Tibial nerve (tissue), 4 donors: ENCODE results near the gene PHF2. TPM values are rescaled to one million over a fixed set of nuclear protein-coding genes. Genes with fewer than 3 reads are reported as not detected.

Experiments used
- DNase-seq, 2 donors: peaks; one replicate each; pipeline ENCODE4 v3.0.0-alpha.2; 2019; ENCODE audit warnings: low spot score in 2 of 2
- H3K27ac ChIP-seq, 4 donors: fragments of 200-600 bp; sonication (generic) in 3 of 4; one replicate each; pipeline ENCODE4 v1.5.1; 2017 to 2019; ENCODE audit warnings: mild to moderate bottlenecking in 1 of 4
- H3K27me3 ChIP-seq, 2 donors: fragments of 200-600 bp; sonication (generic) in 1 of 2; one replicate each; pipeline versions ENCODE4 v1.5.1 to v1.6.0; 2017 to 2019
- H3K36me3 ChIP-seq, 3 donors: fragments of 200-600 bp; sonication (generic); one replicate each; pipeline ENCODE4 v1.5.1; 2018 to 2019
- H3K4me1 ChIP-seq, 4 donors: fragments of 200-600 bp; sonication (generic) in 3 of 4; one replicate each; pipeline ENCODE4 v1.5.1; 2017 to 2019
- H3K4me3 ChIP-seq, 4 donors: fragments of 200-600 bp; sonication (generic) in 3 of 4; one replicate each; pipeline ENCODE4 v1.5.1; 2017 to 2019; ENCODE audit warnings: mild to moderate bottlenecking in 1 of 4, moderate library complexity in 1 of 4
- H3K9me3 ChIP-seq, 4 donors: fragments of 200-600 bp; sonication (generic) in 3 of 4; one replicate each; pipeline ENCODE4 v1.5.1; 2017 to 2019
- CTCF ChIP-seq, 5 experiments: fragments of 200-600 bp in 3 of 5; fragments of 450-650 bp in 2 of 5; sonication (generic) in 3 of 5; IDR thresholded peaks; one replicate each; pipeline ENCODE4 v1.5.1; 2016 to 2019; ENCODE audit warnings: antibody characterized with exemption in 5 of 5, mild to moderate bottlenecking in 3 of 5, moderate library complexity in 2 of 5
- EP300 ChIP-seq, 2 donors: sonication (generic); formaldehyde crosslinking; IDR thresholded peaks; one replicate each; pipeline ENCODE4 v1.6.1; 2017; ENCODE audit warnings: antibody characterized with exemption in 2 of 2, mild to moderate bottlenecking in 1 of 2
- POLR2A ChIP-seq, 2 donors: fragments of 450-650 bp; IDR thresholded peaks; one replicate each; pipeline ENCODE4 v1.6.1; 2017; ENCODE audit warnings: antibody characterized with exemption in 2 of 2, mild to moderate bottlenecking in 2 of 2, moderate library complexity in 2 of 2
- WGBS, 2 donors: methylation state at CpG; one replicate each; pipeline ENCODE4 v1.1.5; 2018; 5-methylcytosine and 5-hydroxymethylcytosine counted together
- total RNA-seq, 4 donors: library from RNA; depleted of rRNA; stranded (reverse); fragments of >200 nt; gene quantifications; one replicate each; pipeline ENCODE4 v1.1.0, GENCODE V29; 2016

The PHF2 gene
- total RNA-seq, 4 donors from 2014 or later: 36.6 to 41.7 (median 38.6) TPM

GRCh38 chr9:93596399-93596798 is 20.0 kb downstream of the PHF2 start:
- DNase-seq: no peak
- WGBS, 2 donors: 57 to 75% methylated on average over 4 of the region's 4 CpGs

GRCh38 chr9:93597142-93597706 is 20.8 kb downstream of the PHF2 start:
- Histone ChIP-seq H3K4me1 (peaks cover 0 to 89% (median 25%) of the 10 kb centered on the region in 4 donors), H3K27me3 (no peaks in the 10 kb centered on the region), H3K27ac (no peak overlapping the region), H3K9me3 (no peaks in the 10 kb centered on the region), H3K36me3 (no peaks in the 10 kb centered on the region), H3K4me3 (no peak overlapping the region)
- TF ChIP-seq POLR2A (IDR thresholded peaks at IDR 0.05): no peak
- no peak for TF ChIP-seq CTCF (IDR thresholded peaks at IDR 0.05)
- no peak for TF ChIP-seq EP300 (IDR thresholded peaks at IDR 0.05)
- no peak for DNase-seq
- 91 to 98% methylated on average over 6 of the region's 6 CpGs for WGBS, 2 donors

More at GRCh38 chr9:93596399-93596798, 20.0 kb downstream of the PHF2 start:
- H3K4me3 ChIP-seq: no peak overlapping the region
- TF ChIP-seq POLR2A (IDR thresholded peaks at IDR 0.05) (no peak), CTCF (IDR thresholded peaks at IDR 0.05) (no peak), EP300 (IDR thresholded peaks at IDR 0.05) (no peak)
- H3K36me3 ChIP-seq: no peaks in the 10 kb centered on the region
- no peaks in the 10 kb centered on the region for H3K9me3 ChIP-seq
- peaks cover 0 to 91% (median 28%) of the 10 kb centered on the region in 4 donors for H3K4me1 ChIP-seq
- H3K27ac ChIP-seq: no peak overlapping the region
- H3K27me3 ChIP-seq: no peaks in the 10 kb centered on the region

- TF ChIP-seq CTCF (IDR thresholded peaks at IDR 0.05) (no peak), POLR2A (IDR thresholded peaks at IDR 0.05) (no peak), EP300 (IDR thresholded peaks at IDR 0.05) (no peak)
Measured at GRCh38 chr9:93597871-93598646, 21.7 kb downstream of the PHF2 start.

GRCh38 chr9:93598647-93599241 is 22.4 kb downstream of the PHF2 start:
- no peak for TF ChIP-seq CTCF (IDR thresholded peaks at IDR 0.05)
- no peak for TF ChIP-seq EP300 (IDR thresholded peaks at IDR 0.05)
- 51% methylated on average over 11 of the region's 11 CpGs for WGBS, 2 donors
- H3K9me3 ChIP-seq: no peaks in the 10 kb centered on the region
- DNase-seq: no peak
- H3K27ac ChIP-seq: peak overlapping the region in 2 of 4 donors; percentile 34 to 67
- H3K4me1 ChIP-seq: peaks cover 0 to 74% (median 19%) of the 10 kb centered on the region in 4 donors
- H3K27me3 ChIP-seq: no peaks in the 10 kb centered on the region
- peaks cover 0 to 6% (median 0%) of the 10 kb centered on the region in 3 donors for H3K36me3 ChIP-seq
- no peak overlapping the region for H3K4me3 ChIP-seq

More at GRCh38 chr9:93597871-93598646, 21.7 kb downstream of the PHF2 start:
- peak overlapping the region in 2 of 4 donors; percentile 34 to 67 for H3K27ac ChIP-seq
- no peak for DNase-seq
- no peaks in the 10 kb centered on the region for H3K27me3 ChIP-seq
- peaks cover 0 to 81% (median 20%) of the 10 kb centered on the region in 4 donors for H3K4me1 ChIP-seq
- WGBS, 2 donors: 70 to 85% methylated on average over 3 to 10 of the region's 15 CpGs
- H3K9me3 ChIP-seq: no peaks in the 10 kb centered on the region
- H3K4me3 ChIP-seq: no peak overlapping the region
- H3K36me3 ChIP-seq: no peaks in the 10 kb centered on the region
